Measurements from ENCODE around the gene FKBP10. TPM values are rescaled to one million over a fixed set of nuclear protein-coding genes. Genes with fewer than 3 reads are reported as not detected.
A peak's percentile ranks its signal among the peaks of the same experiment; 100 is the strongest.
"Not testable (repeated sequence)": the region's sequence is repeated elsewhere in the genome, so short reads cannot be mapped to it uniquely, and the experiment has no call there.

The FKBP10 gene
- total and polyA plus RNA-seq, 7 donors, result 3.9 to 9.5 (median 5.7) TPM

DNA sequence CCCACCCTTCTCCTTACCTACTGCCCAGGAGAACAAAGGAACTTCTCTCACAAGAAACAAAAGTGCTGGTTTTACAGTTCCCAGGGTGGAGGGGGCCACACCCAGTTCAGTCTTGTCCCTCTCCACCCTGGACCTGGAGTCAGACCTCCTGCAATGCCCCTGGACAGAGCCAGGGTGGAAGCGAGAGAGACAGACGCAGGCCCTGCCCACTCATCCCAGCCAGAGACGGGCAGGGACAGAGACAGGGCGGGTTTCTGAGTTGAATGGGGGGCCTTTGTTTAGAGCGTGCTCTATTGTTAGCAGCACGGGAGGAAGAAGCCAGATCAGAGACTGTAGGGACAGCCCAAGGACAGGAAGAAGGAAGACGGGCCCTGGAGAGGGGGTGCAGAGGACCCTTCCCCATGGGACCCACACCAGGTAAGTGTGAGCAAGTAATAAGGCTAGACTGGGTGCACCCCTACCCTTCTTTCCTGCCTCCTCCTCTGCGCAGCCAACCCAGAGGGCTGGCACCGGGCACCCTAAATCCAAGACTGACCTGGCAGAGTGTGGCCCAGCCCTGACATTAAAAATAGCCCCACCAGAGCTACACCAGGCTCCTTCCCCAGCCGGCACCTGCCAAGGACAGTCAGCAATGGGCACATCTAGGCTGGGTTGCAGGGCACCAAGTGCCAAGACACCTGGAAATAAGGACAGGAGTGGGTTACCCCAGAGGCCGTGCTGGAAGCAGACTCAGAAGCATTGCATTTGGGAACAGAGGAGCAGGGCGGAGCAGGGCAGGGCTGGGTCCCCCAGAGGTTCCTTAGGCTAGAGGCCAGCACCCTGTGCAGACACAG lies 37.2 kb upstream of the FKBP10 start:
- DNase-seq, result peak in 1 of 2 donors; percentile 83
- Histone ChIP-seq H3K4me1 (peaks cover 52% of the 10 kb centered on the region), H3K9me3 (no peaks in the 10 kb centered on the region), H3K4me3 (peak overlapping the region; percentile 23), H3K36me3 (ENCODE audit: insufficient read depth in 1 of 2, low read depth in 1 of 2) (peaks cover 0 to 15% of the 10 kb centered on the region in 2 donors), H3K27ac (peak overlapping the region; percentile 80), H3K27me3 (ENCODE audit: insufficient read depth in 3 of 3, low read length in 2 of 3) (no peaks in the 10 kb centered on the region)
- peak; percentile 36 to 78 (median 72) for ATAC-seq
- WGBS, 3 donors, result 20 to 25% (median 25%) methylated on average over 11 to 12 of the region's 12 CpGs
- TF ChIP-seq, protein P1, sequence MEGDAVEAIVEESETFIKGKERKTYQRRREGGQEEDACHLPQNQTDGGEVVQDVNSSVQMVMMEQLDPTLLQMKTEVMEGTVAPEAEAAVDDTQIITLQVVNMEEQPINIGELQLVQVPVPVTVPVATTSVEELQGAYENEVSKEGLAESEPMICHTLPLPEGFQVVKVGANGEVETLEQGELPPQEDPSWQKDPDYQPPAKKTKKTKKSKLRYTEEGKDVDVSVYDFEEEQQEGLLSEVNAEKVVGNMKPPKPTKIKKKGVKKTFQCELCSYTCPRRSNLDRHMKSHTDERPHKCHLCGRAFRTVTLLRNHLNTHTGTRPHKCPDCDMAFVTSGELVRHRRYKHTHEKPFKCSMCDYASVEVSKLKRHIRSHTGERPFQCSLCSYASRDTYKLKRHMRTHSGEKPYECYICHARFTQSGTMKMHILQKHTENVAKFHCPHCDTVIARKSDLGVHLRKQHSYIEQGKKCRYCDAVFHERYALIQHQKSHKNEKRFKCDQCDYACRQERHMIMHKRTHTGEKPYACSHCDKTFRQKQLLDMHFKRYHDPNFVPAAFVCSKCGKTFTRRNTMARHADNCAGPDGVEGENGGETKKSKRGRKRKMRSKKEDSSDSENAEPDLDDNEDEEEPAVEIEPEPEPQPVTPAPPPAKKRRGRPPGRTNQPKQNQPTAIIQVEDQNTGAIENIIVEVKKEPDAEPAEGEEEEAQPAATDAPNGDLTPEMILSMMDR (IDR thresholded peaks at IDR 0.05), result no peak
- intact Hi-C loops (cut with DNase I), result no loop called here

DNA sequence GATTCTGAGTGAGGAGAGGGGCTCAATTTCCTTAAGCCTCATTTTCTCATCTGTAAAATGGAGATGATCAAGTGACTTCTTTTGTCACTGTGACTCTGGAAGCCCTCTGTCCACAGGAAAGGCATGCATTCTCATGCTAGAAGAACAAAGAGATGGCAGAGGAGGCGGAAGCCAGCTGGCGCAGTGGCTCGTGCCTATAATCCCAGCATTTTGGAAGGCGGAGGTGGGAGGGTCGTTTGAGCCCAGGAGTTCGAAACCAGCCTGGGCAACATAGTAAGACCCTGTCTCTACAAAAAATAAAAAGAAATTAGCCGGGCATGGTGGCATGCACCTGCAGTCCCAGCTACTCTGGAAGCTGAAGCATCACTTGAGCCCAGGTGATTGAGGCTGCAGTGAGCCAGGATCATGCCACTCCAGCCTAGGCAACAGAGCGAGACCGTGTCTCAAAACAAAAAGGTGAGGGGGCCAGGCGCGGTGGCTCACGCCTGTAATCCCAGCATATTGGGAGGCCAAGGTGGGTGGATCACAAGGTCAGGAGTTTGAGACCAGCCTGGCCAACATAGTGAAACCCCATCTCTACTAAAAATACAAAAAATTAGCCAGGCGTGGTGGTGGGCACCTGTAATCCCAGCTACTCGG lies 36.4 kb upstream of the FKBP10 start:
- intact Hi-C loops (cut with DNase I), result not testable (repeated sequence)
- peak overlapping the region; percentile 23 for H3K4me3 ChIP-seq

DNA sequence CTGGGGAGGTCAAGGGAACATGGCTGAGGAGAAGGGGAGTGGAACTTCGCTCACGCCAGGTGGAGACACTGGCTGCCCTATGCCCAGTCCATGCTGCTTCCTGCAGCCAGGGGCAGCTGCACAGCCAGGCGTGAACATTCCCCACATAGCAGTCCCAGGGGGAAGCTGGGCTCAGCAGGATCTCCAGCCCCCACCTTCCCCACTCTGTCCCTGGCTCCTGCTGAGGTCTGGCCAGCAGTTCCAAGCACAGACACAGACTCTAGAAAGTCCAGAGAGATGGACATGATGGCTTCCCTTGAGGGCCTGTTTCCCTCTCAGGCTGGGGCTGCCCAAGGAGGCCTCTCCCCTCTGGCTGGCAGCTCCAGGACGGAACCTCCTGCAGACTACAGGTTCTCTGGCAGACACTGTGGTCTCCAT lies 35.6 kb upstream of the FKBP10 start:
- no peaks in the 10 kb centered on the region for H3K27me3 ChIP-seq (ENCODE audit: insufficient read depth in 3 of 3, low read length in 2 of 3)
- ATAC-seq (peak; percentile 56 to 72 (median 68)), DNase-seq (peak; percentile 49 to 85)
- no peaks in the 10 kb centered on the region for H3K9me3 ChIP-seq
- TF ChIP-seq, protein P1 (IDR thresholded peaks at IDR 0.05), result peak; percentile 37
- WGBS, 3 donors, result 2 to 8% (median 4%) methylated on average over 4 of the region's 4 CpGs
- peaks cover 0 to 5% of the 10 kb centered on the region in 2 donors for H3K36me3 ChIP-seq (ENCODE audit: insufficient read depth in 1 of 2, low read depth in 1 of 2)
- peak overlapping the region; percentile 80 for H3K27ac ChIP-seq
- intact Hi-C loops (cut with DNase I), result no loop called here
- H3K4me1 ChIP-seq, result peaks cover 64% of the 10 kb centered on the region
- H3K4me3 ChIP-seq, result peak overlapping the region; percentile 19

More for the DNA sequence above, 36.4 kb upstream of the FKBP10 start:
- H3K9me3 ChIP-seq; H3K27me3 ChIP-seq (ENCODE audit: insufficient read depth in 3 of 3, low read length in 2 of 3); H3K36me3 ChIP-seq (ENCODE audit: insufficient read depth in 1 of 2, low read depth in 1 of 2); DNase-seq; ATAC-seq: not testable (repeated sequence)
- peaks cover 56% of the 10 kb centered on the region for H3K4me1 ChIP-seq
- WGBS, 3 donors, result 57 to 75% (median 59%) methylated on average over 14 of the region's 14 CpGs
- H3K27ac ChIP-seq, result peak overlapping the region; percentile 80

DNA sequence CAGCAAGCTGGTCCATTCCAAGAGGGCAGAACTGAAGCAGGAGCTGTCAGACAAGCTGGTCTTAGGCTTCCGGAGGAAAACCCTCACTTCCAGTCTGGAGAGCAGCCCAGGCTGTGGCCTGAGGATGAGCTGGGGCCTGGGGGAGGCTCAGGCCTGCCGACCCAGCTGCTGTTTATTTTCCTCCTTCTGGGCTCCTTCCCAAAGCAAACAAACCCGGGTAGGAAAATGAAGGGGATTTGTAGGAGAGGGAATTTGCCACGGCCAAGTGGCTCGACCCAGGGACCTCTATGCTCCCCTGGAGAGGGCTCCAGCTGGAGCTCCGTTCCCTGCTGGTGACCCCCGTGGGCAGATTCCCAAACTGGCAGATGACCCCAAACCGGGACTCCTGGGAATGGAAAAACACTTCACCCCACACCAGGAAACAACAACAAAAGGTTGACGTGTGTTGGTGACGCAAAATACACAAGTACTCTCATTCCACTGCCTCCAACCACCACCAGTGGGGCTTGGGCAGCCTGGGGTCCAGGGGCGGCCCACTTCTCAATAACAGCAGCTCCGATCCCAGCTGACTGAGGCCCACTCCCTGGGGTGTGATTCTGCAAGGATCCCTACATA lies 35.1 kb upstream of the FKBP10 start:
- WGBS, 3 donors, result 7 to 15% (median 12%) methylated on average over 12 of the region's 12 CpGs
- ATAC-seq, result peak; percentile 2 to 57 (median 29)
- Histone ChIP-seq H3K36me3 (ENCODE audit: insufficient read depth in 1 of 2, low read depth in 1 of 2) (peaks cover 0 to under 1% of the 10 kb centered on the region in 2 donors), H3K27ac (peak overlapping the region; percentile 80), H3K9me3 (no peaks in the 10 kb centered on the region), H3K27me3 (ENCODE audit: insufficient read depth in 3 of 3, low read length in 2 of 3) (no peaks in the 10 kb centered on the region), H3K4me1 (peaks cover 69% of the 10 kb centered on the region), H3K4me3 (no peak overlapping the region)
- peak; percentile 68 to 88 for DNase-seq
- intact Hi-C loops (cut with DNase I), result no loop called here
- TF ChIP-seq, protein P1 (IDR thresholded peaks at IDR 0.05), result no peak

DNA sequence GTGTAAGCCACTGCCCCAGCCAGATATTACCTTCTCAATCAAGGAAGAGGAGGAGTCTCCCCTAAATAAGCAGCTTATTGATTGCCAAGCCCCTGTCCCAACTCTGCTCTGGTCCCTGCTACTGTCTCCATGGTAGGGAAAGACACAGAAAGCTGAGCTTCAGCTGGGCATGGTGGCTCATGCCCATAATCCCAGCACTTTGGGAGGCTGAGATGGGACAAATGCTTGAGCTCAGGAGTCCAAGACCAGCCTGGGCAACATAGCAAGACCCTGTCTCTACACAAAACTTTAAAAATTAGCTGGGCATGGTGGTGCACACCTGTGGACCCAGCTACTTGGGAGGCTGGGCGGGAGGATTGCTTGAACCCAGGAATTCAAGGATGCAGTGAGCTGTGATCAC lies 32.9 kb upstream of the FKBP10 start:
- no peak overlapping the region for H3K4me3 ChIP-seq
- intact Hi-C loops (cut with DNase I), result no loop called here
- 91 to 100% (median 92%) methylated on average over 1 of the region's 1 CpG for WGBS, 3 donors
- TF ChIP-seq, protein P1 (IDR thresholded peaks at IDR 0.05), result no peak
- DNase-seq, result no peak
- H3K4me1 ChIP-seq, result peaks cover 85% of the 10 kb centered on the region
- no peaks in the 10 kb centered on the region for H3K9me3 ChIP-seq
- no peak for ATAC-seq
- no peaks in the 10 kb centered on the region for H3K27me3 ChIP-seq (ENCODE audit: insufficient read depth in 3 of 3, low read length in 2 of 3)
- H3K36me3 ChIP-seq (ENCODE audit: insufficient read depth in 1 of 2, low read depth in 1 of 2), result no peaks in the 10 kb centered on the region
- H3K27ac ChIP-seq, result no peak overlapping the region

All from psoas muscle (tissue), 8 donors.